Middle frontal gyrus (tissue), 1 donor: ENCODE results near the gene IRAK3.

Source experiments
- DNase-seq: peaks from one replicate; pipeline ENCODE4 v3.0.0-alpha.2; 2015; ENCODE audit warnings: low spot score; ENCODE audit errors: extremely low spot score

The IRAK3 gene

DNA sequence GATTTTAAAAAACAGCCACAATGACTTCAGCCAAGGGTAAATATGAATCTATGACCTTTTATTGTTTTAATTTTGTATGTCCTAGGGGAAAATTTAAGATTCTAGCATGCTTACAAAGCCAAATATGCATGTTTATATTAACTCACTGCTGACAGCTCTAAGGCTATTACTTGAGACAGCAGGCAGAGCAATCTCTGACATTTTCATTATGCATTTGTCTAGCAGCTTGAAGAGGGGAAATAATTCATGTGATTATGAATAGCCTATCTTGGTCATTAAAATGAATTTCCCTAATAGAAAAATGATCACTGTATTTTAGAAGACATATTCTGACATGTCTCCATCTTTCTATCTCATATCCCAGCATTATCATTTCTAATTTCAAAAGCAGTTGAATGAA lies 66.7 kb downstream of the IRAK3 start:
- DNase-seq, result no peak

DNA sequence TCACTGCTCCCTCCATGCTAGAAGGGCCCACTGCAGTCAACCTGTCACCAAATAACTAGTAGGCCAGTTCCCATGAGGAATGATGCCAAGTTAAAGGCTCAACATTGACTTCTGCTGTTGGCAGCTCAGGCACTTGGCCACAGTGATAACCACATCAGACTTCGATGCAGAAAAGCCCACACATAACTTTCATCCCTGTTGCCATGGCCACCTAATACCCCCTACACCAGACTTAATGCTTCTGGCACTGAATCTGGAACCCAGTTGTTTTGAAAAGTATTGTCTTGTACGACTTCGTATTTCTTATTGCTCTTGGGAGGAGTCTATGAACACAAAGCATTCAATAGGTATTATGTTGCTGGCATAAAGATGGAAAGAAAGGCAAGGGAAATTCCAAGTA lies 69.0 kb downstream of the IRAK3 start:
- DNase-seq, result no peak

- DNase-seq, result no peak
Measured at GRCh38 chr12:66262737-66263136, 73.7 kb downstream of the IRAK3 start.

GRCh38 chr12:66268562-66268961 lies 79.5 kb downstream of the IRAK3 start:
- no peak for DNase-seq

- DNase-seq, result no peak
Measured at GRCh38 chr12:66269142-66269541, 80.1 kb downstream of the IRAK3 start.

DNA sequence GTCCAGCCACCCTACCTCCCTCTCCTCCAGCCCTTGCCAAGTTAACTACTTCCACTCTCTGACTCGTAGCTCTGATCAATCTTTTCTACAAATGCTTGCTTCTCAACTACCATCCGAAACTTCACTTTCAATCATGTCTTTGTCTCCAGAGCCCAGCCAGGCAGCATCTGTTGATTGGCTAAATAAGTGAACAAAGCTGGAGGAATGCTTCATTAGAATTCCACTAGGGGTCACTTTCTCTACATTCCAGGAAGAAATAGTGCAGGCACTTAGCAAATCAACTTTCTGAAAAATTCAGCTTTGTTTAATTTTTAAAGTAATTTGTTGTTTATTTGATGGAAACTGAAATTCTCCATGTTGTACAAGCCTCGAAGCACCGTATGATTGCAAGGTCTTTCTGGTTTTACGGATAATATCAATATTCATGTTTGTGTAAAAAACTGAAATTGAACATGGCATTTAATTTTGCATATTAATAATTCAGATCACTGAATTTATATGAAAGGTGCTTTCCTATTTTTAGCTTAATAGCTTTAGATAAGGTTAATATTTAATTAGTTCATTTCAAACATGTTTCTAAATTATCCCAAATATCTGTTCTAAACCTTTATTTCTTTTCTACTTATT lies 80.9 kb downstream of the IRAK3 start:
- DNase-seq, result peak; percentile 48

- DNase-seq, result no peak
Measured at GRCh38 chr12:66270613-66271012, 81.6 kb downstream of the IRAK3 start.

DNA sequence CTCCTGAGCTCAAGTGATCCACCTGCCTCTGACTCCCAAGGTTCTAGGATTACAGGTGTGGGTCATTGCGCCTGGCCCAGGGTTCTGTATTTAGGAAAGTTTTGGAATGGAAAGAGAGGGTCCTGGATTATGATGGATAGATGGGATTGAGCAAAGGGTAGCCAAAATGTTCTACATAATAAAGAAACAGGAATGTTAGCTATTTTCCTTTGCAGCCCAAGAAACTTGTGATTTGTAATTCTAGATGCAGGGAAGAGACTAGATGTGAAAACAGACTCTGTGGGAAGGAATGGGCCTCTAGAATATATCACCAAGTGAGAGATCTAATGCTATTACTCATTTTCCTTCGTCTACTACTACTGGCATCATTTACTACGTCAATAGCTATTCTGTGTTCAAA lies 83.6 kb downstream of the IRAK3 start:
- no peak for DNase-seq

DNA sequence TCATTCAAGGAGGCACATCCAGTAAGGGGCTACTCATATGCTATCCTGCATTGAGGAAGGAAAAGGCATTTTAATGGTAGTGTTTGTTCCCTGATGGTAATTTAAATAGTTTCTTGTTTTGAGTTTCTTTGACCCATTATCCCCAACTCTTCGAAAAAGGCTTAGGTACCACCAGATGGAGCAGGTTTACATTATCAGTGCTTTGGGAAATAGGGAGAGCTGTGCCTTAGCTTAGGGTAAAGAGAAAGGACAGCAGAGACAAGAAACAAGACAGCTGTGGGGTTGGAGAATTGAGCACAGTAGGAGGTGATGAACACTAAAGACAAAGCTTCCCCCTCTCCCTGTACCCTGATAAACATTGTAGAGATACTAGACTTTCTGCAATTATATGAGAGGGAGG lies 84.1 kb downstream of the IRAK3 start:
- DNase-seq, result no peak

DNA sequence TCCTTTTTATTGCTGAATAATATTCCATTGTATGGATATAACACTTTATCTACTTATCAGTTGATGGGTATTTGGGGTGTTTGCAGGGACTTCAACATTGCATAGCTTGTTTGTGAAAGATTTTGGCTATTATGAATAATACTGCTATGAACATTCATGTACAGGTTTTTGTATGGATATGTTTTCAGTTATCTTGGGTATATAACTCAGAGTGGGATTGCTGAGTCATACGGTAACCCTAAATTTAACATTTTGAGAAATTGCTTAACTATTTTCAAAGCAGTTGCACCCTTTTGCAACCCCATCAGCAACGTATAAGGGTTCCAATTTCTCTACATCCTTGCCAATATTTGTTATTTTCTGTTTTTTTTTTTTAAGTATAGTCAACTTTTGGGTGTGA lies 86.0 kb downstream of the IRAK3 start:
- no peak for DNase-seq

DNA sequence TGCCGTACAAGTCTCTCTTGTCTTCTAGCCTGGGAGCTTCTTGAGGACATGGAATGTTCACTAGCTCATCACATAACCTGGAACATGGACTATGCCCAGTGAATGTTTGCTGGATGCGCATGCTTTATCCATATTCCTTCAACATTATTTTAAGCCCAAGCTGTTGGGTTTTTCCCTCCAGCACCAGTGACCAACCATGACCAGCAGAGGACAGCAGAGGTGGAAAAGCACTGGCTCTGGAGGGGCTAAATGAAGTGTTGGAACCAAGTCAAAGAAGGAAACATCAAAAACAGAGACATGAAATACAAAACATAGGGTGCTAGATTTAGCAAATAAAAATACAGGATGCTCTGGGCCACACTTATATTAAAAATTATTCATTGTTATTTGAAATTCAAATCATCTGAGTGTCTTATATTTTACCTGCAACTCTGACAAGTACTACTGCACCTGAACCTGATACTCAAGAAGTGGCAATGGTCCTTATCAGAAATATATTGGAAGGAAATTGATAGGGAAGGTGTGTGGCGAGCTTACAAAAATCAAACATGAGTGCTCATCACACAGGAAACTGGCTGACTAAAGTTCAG lies 90.2 kb downstream of the IRAK3 start:
- DNase-seq, result no peak

DNA sequence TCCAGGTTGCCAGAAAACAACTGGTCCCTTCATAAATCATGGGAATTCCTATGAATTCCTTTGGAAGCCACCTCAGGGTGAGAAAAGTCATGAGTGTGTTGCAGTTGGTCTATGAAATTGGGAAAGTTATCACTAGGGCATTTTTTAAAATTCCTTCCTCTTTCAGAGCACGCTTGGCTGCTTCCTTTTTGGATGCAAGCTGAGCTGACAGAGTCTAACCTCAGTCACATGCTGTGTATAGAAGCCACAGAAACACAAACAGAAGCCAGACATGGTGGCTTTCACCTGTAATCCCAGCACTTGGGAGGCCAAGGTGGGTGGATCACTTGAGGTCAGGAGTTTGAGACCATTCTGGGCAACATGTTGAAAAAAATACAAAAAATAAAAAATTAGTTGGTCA lies 91.5 kb downstream of the IRAK3 start:
- no peak for DNase-seq

GRCh38 chr12:66282244-66282643 lies 93.2 kb downstream of the IRAK3 start:
- DNase-seq, result no peak

GRCh38 chr12:66287275-66287674 lies 98.3 kb downstream of the IRAK3 start:
- DNase-seq, result no peak

GRCh38 chr12:66288121-66288520 lies 99.1 kb downstream of the IRAK3 start:
- DNase-seq, result no peak

DNA sequence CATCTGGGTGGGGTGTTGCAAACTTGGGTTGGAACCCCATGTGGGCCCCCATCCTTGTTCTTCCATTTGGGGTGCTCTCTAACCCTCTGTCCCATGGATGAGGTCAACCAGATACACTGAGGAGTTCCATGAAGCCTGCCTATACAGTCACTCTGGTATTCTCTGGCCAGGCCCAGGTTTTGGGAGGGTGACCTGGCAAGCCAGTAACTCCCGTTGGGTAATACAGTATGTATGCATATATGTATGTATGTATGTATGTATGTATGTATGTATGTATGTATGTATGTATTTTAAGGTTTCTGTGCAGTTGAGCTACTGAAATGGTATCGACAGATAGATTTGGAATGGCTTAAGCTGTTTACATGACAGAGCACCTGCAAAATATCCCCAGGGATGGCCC lies 100.5 kb downstream of the IRAK3 start:
- no peak for DNase-seq

DNA sequence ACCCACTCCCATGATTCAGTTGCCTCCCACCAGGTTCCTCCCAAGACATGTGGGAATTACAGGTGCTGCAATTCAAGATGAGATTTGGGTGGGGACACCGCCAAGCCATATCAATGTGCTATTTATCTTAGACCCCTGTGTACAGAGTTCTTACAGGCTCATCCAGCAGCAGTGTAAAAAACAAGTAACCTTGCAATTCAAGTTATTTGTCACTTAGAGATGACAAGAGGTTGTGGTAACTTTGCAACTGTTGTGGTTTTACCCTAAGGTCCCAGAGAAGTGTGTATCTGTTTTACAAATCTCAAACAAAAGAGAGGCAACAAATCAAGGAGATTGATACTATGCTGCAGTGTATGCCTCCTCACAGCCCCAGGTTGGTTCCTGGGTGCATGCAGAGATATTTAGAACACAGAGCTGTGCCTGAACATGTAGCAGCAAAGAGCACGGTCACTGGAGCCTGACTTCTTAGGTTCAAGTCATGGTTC lies 101.7 kb downstream of the IRAK3 start:
- no peak for DNase-seq

- no peak for DNase-seq
Measured at GRCh38 chr12:66296176-66296683, 107.2 kb downstream of the IRAK3 start.

- DNase-seq, result no peak
Measured at GRCh38 chr12:66297080-66297479, 108.1 kb downstream of the IRAK3 start.

DNA sequence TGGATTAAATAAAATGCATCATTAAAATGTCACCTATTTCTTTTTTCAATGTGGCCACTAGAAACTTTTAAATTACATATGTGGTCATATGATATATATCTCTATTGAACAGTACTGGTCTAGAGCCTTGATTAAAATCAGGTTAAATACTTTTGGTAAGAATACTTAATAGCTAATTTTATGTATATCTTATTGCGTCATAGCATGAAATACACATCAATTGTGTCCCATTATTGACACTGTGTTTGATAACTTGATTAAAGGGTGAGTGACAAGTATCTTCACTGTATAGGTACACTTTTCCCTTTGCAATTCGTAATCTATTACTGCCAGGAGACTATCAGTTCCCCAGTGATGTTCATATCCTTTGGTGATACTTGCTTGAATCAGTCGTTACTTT lies 108.9 kb downstream of the IRAK3 start:
- no peak for DNase-seq

GRCh38 chr12:66301944-66302826 lies 113.2 kb downstream of the IRAK3 start, which contains the start of gene HELB:
Gene HELB (plus strand): TSS chr12:66302493. CDS start chr12:66302604, 111 bp downstream.
- DNase-seq, result peak; percentile 82

DNA sequence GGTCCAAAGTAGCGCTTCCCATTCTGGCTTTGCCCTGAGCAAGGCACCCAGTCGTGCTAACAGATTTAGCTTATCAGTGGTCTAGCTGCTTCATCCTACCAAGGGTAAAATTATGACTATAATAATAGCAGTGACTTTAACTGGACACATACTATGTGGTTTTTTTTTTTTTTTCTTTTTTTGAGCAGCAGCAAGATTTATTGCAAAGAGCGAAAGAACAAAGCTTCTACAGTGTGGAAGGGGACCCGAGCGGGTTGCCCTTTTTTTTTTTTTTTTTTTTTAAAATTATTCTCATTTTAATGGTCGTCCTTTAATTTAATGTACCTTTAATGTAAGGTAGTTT lies 113.8 kb downstream of the IRAK3 start:
- no peak for DNase-seq
